Lung (tissue), 13 donors: ENCODE data around the gene ZNF768. TPM values are rescaled to one million over a fixed set of nuclear protein-coding genes. Genes with fewer than 3 reads are reported as not detected.

Source experiments
- ATAC-seq: fragments of 200-7000 bp; cut with Tn5 transposase; one replicate; pipeline ENCODE4 v1.9.1; 2020; ENCODE audit warnings: moderate number of reproducible peaks; ENCODE audit not compliant: insufficient read depth, low FRiP score
- DNase-seq, 3 donors: peaks; one replicate each; pipeline ENCODE4 v3.0.0-alpha.2; 2013 to 2017
- H3K27ac ChIP-seq, 2 donors: one replicate each; pipeline ENCODE4 v1.5.1; 2013; ENCODE audit warnings: mild to moderate bottlenecking in 2 of 2, moderate library complexity in 2 of 2, control low read depth in 1 of 2, inconsistent platforms in 1 of 2, low read depth in 1 of 2, low read length in 1 of 2
- H3K27me3 ChIP-seq, 3 donors: one replicate each; pipeline ENCODE4 v1.5.1; 2013; ENCODE audit warnings: low read length in 2 of 3; ENCODE audit not compliant: control insufficient read depth in 3 of 3, insufficient read depth in 3 of 3
- H3K36me3 ChIP-seq, 4 donors: one replicate each; pipeline ENCODE4 v1.5.1; 2013; ENCODE audit warnings: low read length in 4 of 4, mild to moderate bottlenecking in 1 of 4, moderate library complexity in 1 of 4; ENCODE audit not compliant: control insufficient read depth in 4 of 4, insufficient read depth in 4 of 4
- H3K4me1 ChIP-seq, 5 donors: one replicate each; pipeline ENCODE4 v1.5.1; 2013; ENCODE audit warnings: low read length in 5 of 5, mild to moderate bottlenecking in 2 of 5, moderate library complexity in 1 of 5; ENCODE audit not compliant: control insufficient read depth in 5 of 5, insufficient read depth in 5 of 5
- H3K4me3 ChIP-seq: one replicate; pipeline ENCODE4 v1.5.1; 2013; ENCODE audit warnings: mild to moderate bottlenecking, control low read depth, moderate library complexity
- H3K9ac ChIP-seq, 2 donors: one replicate each; pipeline ENCODE4 v1.5.1; 2013; ENCODE audit warnings: low read length in 2 of 2, control low read depth in 1 of 2; ENCODE audit not compliant: insufficient read depth in 1 of 2
- H3K9me3 ChIP-seq, 4 donors: one replicate each; pipeline ENCODE4 v1.5.1; 2013; ENCODE audit warnings: low read length in 3 of 4, mild to moderate bottlenecking in 1 of 4, moderate library complexity in 1 of 4; ENCODE audit not compliant: control insufficient read depth in 4 of 4, insufficient read depth in 3 of 4
- CTCF ChIP-seq: IDR thresholded peaks from 2 replicates; pipeline ENCODE4 v1.5.1; 2012; ENCODE audit warnings: mild to moderate bottlenecking; ENCODE audit errors: control extremely low read depth, extremely low read depth
- WGBS, 2 donors: extraction: QIAGEN DNeasy Blood & Tissue Kit; methylation state at CpG; one replicate each; pipeline ENCODE4 v1.1.7; 2013; 5-methylcytosine and 5-hydroxymethylcytosine counted together
- polyA plus RNA-seq, 2 donors: library from polyadenylated mRNA; stranded (reverse); fragments of 200-250 nt; gene quantifications; one replicate each; pipeline ENCODE4 v1.2.1, GENCODE V29; 2013
- small RNA-seq: library from RNA; depleted of rRNA; stranded (forward); fragments of <200 nt; gene quantifications from one replicate; pipeline ENCODE3, GENCODE V24; 2014; ENCODE audit warnings: low replicate concordance
- total RNA-seq, 2 donors: library from RNA; depleted of rRNA in 1 of 2; stranded (reverse); fragments of >200 nt in 1 of 2; gene quantifications; one replicate each; pipeline ENCODE4 v1.2.1, GENCODE V29; 2014 to 2021
- donor health status: control.
- donor health status: control.
- donor health status: Bipolar disorder and iron deficiency.
- donor health status: healthy.
- donor health status: DM: yes; HTN: yes; CAD: no.

ZNF768 gene
- total and polyA plus RNA-seq, 4 donors, result 17.9 to 45.1 (median 27.0) TPM

GRCh38 chr16:30474074-30474452 lies 52.3 kb downstream of the ZNF768 start:
- Histone ChIP-seq H3K27ac (no peak overlapping the region), H3K4me1 (no peaks in the 10 kb centered on the region), H3K9ac (no peak overlapping the region), H3K9me3 (no peaks in the 10 kb centered on the region), H3K4me3 (no peak overlapping the region), H3K27me3 (peaks cover 0 to 31% (median 6%) of the 10 kb centered on the region in 3 donors), H3K36me3 (peaks cover 0 to 4% (median 0%) of the 10 kb centered on the region in 4 donors)
- WGBS, 2 donors, result 31 to 61% methylated on average over 28 to 35 of the region's 35 CpGs
- no peak for DNase-seq
- no peak for TF ChIP-seq CTCF
- ATAC-seq, result no peak

Small RNA genes lying within 50 kb of the gene (small RNA-seq; reads per million reads assigned to genes)
- gene MIR4518 (not detected), gene RNU7-61P (not detected)

Other genes with a start within 250 kb of the ZNF768 start
- gene CD2BP2, start 171.3 kb downstream of the ZNF768 start, total RNA-seq, result 10 to 100 TPM; 37.5 to 69.8 TPM
- gene CD2BP2, start 171.3 kb downstream of the ZNF768 start, polyA plus RNA-seq, result 10 to 100 TPM; 43.5 to 49.1 TPM
- gene TBC1D10B, start 156.1 kb downstream of the ZNF768 start, total RNA-seq, result 10 to 100 TPM; 31.7 to 43.6 TPM
- gene TBC1D10B, start 156.1 kb downstream of the ZNF768 start, polyA plus RNA-seq, result 10 to 100 TPM; 26.9 to 27.8 TPM
- not detected for gene MYL11, start 151.8 kb downstream of the ZNF768 start, total RNA-seq
- 1 to 10 TPM in 1 of 2 donors, under 1 TPM in 1; 0.44 to 3.9 TPM for gene MYL11, start 151.8 kb downstream of the ZNF768 start, polyA plus RNA-seq
- 1 to 10 TPM; 3.3 to 4.6 TPM for gene SEPTIN1, start 144.0 kb downstream of the ZNF768 start, total RNA-seq
- 1 to 10 TPM; 5.8 to 7.3 TPM for gene SEPTIN1, start 144.0 kb downstream of the ZNF768 start, polyA plus RNA-seq
- 1 to 10 TPM; 5.3 to 8.0 TPM for gene ZNF48, start 131.1 kb downstream of the ZNF768 start, total RNA-seq
- 1 to 10 TPM; 4.2 to 4.7 TPM for gene ZNF48, start 131.1 kb downstream of the ZNF768 start, polyA plus RNA-seq
- gene ZNF771, start 119.0 kb downstream of the ZNF768 start, total RNA-seq, result 1 to 10 TPM; 3.0 to 7.2 TPM
- 1 to 10 TPM; 3.3 to 5.4 TPM for gene ZNF771, start 119.0 kb downstream of the ZNF768 start, polyA plus RNA-seq
- 10 to 100 TPM; 13.2 to 33.8 TPM for gene DCTPP1, start 96.5 kb downstream of the ZNF768 start, total RNA-seq
- 10 to 100 TPM; 20.3 to 50.9 TPM for gene DCTPP1, start 96.5 kb downstream of the ZNF768 start, polyA plus RNA-seq
- gene SEPHS2, start 80.7 kb downstream of the ZNF768 start, total RNA-seq, result 10 to 100 TPM; 17.1 to 54.5 TPM
- 10 to 100 TPM; 37.5 to 68.6 TPM for gene SEPHS2, start 80.7 kb downstream of the ZNF768 start, polyA plus RNA-seq
- gene ITGAL, start 53.8 kb downstream of the ZNF768 start, total RNA-seq, result 10 to 100 TPM; 14.4 to 48.1 TPM
- gene ITGAL, start 53.8 kb downstream of the ZNF768 start, polyA plus RNA-seq, result 10 to 100 TPM; 15.2 to 32.8 TPM
- 10 to 100 TPM; 11.2 to 11.7 TPM for gene ZNF747, start 8.3 kb upstream of the ZNF768 start, total RNA-seq
- gene ZNF747, start 8.3 kb upstream of the ZNF768 start, polyA plus RNA-seq, result 1 to 10 TPM; 7.1 to 7.2 TPM
- gene ZNF764, start 31.8 kb upstream of the ZNF768 start, total RNA-seq, result 10 to 100 TPM; 10.4 to 12.6 TPM
- gene ZNF764, start 31.8 kb upstream of the ZNF768 start, polyA plus RNA-seq, result 1 to 10 TPM; 4.9 to 6.1 TPM
- 10 to 100 TPM in 1 of 2 donors, 1 to 10 TPM in 1; 8.6 to 22.6 TPM for gene ZNF688, start 45.1 kb upstream of the ZNF768 start, total RNA-seq
- gene ZNF688, start 45.1 kb upstream of the ZNF768 start, polyA plus RNA-seq, result 10 to 100 TPM; 10.5 to 23.3 TPM
- gene ZNF785, start 59.1 kb upstream of the ZNF768 start, total RNA-seq, result 10 to 100 TPM; 13.9 to 15.5 TPM
- 1 to 10 TPM; 4.0 to 5.5 TPM for gene ZNF785, start 59.1 kb upstream of the ZNF768 start, polyA plus RNA-seq
- gene ZNF689, start 83.8 kb upstream of the ZNF768 start, total RNA-seq, result 1 to 10 TPM; 4.4 to 9.5 TPM
- 1 to 10 TPM; 3.0 to 5.1 TPM for gene ZNF689, start 83.8 kb upstream of the ZNF768 start, polyA plus RNA-seq
- gene PRR14, start 124.4 kb upstream of the ZNF768 start, total RNA-seq, result 10 to 100 TPM; 16.0 to 60.3 TPM
- gene PRR14, start 124.4 kb upstream of the ZNF768 start, polyA plus RNA-seq, result 10 to 100 TPM; 44.7 to 63.2 TPM
- 10 to 100 TPM; 32.1 to 80.8 TPM for gene FBRS, start 131.9 kb upstream of the ZNF768 start, total RNA-seq
- 10 to 100 TPM; 55.4 to 55.7 TPM for gene FBRS, start 131.9 kb upstream of the ZNF768 start, polyA plus RNA-seq
- gene SRCAP, start 172.6 kb upstream of the ZNF768 start, total RNA-seq, result 10 to 100 TPM; 45.9 to 61.0 TPM
- gene SRCAP, start 172.6 kb upstream of the ZNF768 start, polyA plus RNA-seq, result 10 to 100 TPM; 13.4 to 16.7 TPM
- 10 to 100 TPM; 12.2 to 35.2 TPM for gene PHKG2, start 221.9 kb upstream of the ZNF768 start, total RNA-seq
- gene PHKG2, start 221.9 kb upstream of the ZNF768 start, polyA plus RNA-seq, result 10 to 100 TPM; 28.1 to 37.4 TPM
- gene CFAP119, start 235.5 kb upstream of the ZNF768 start, total RNA-seq, result 10 to 100 TPM in 1 of 2 donors, 1 to 10 TPM in 1; 7.3 to 29.5 TPM
- gene CFAP119, start 235.5 kb upstream of the ZNF768 start, polyA plus RNA-seq, result 10 to 100 TPM; 13.8 to 19.7 TPM
- gene RNF40, start 235.8 kb upstream of the ZNF768 start, total RNA-seq, result 100 to 1,000 TPM in 1 of 2 donors, 10 to 100 TPM in 1; 77.6 to 103 TPM
- gene RNF40, start 235.8 kb upstream of the ZNF768 start, polyA plus RNA-seq, result 10 to 100 TPM; 54.1 to 80.4 TPM